Measurements from ENCODE around the gene IDE.
"Not testable (repeated sequence)": the region's sequence is repeated elsewhere in the genome, so short reads cannot be mapped to it uniquely, and the experiment has no call there.

The IDE gene

DNA sequence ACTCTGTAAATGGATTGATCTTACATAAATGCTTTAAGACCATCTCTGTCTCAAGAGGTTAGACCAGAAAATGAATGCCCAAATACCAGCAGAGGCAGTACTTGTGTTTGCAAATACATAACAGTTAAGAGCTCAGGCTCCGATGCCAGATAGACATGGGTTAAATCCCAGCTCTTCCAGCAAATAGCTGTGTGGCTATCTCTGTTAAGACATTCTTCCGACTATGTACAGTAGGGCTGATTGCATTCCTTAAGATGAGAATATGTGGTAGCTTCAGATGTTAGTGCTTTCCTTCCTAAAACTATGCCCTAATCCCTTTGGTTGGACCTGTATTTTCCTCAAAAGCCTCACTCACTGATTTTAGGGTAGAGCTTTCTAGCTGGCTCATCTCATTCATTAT, 2.2 kb downstream of the IDE start:
- Histone ChIP-seq H3K27me3 (ENCODE audit: low read depth, low read length) (no peaks in the 10 kb centered on the region), H2AFZ (ENCODE audit: low read depth, low read length) (no peak overlapping the region), H4K20me1 (ENCODE audit: insufficient read depth, low read length) (peaks cover 17% of the 10 kb centered on the region), H3K27ac (ENCODE audit: low read length) (no peak overlapping the region), H3K4me2 (ENCODE audit: low read length) (no peak overlapping the region), H3K9ac (ENCODE audit: low read length) (no peak overlapping the region), H3K79me2 (ENCODE audit: low read length) (peaks cover 51% of the 10 kb centered on the region), H3K4me3 (ENCODE audit: low read length) (no peak overlapping the region), H3K4me1 (ENCODE audit: low read length) (peaks cover 24% of the 10 kb centered on the region), H3K9me3 (ENCODE audit: insufficient read depth, low read length) (no peaks in the 10 kb centered on the region), H3K36me3 (replicated peaks; ENCODE audit: low read depth, low read length) (peaks cover 8% of the 10 kb centered on the region)
- TF ChIP-seq, protein P1, sequence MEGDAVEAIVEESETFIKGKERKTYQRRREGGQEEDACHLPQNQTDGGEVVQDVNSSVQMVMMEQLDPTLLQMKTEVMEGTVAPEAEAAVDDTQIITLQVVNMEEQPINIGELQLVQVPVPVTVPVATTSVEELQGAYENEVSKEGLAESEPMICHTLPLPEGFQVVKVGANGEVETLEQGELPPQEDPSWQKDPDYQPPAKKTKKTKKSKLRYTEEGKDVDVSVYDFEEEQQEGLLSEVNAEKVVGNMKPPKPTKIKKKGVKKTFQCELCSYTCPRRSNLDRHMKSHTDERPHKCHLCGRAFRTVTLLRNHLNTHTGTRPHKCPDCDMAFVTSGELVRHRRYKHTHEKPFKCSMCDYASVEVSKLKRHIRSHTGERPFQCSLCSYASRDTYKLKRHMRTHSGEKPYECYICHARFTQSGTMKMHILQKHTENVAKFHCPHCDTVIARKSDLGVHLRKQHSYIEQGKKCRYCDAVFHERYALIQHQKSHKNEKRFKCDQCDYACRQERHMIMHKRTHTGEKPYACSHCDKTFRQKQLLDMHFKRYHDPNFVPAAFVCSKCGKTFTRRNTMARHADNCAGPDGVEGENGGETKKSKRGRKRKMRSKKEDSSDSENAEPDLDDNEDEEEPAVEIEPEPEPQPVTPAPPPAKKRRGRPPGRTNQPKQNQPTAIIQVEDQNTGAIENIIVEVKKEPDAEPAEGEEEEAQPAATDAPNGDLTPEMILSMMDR (IDR thresholded peaks at IDR 0.05; ENCODE audit: low read depth, low read length) = no peak
- TF ChIP-seq EZH2phosphoT487 (IDR thresholded peaks at IDR 0.05; ENCODE audit: low read depth) = no peak

DNA sequence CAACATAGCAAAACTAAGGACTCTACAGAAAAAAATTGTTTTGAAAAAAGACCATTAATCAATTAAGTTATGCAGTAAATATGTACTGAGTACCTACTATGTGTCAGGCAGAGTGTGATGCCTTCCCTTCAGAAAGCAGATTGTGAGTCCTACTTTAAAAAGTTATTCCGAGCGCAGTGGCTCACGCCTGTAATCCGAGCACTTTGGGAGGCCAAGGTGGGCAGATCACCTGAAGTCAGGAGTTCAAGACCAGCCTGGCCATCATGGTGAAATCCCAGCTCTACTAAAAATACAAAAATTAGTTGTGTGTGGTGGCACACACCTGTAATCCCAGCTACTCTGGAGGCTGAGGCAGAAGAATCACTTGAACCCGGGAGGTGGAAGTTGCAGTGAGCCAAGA, 4.2 kb downstream of the IDE start:
- peaks cover 17% of the 10 kb centered on the region for H3K4me1 ChIP-seq (ENCODE audit: low read length)
- H3K9me3 ChIP-seq (ENCODE audit: insufficient read depth, low read length); H3K27ac ChIP-seq (ENCODE audit: low read length); H3K4me3 ChIP-seq (ENCODE audit: low read length); H3K27me3 ChIP-seq (ENCODE audit: low read depth, low read length); H3K9ac ChIP-seq (ENCODE audit: low read length); H3K36me3 ChIP-seq (replicated peaks; ENCODE audit: low read depth, low read length); H2AFZ ChIP-seq (ENCODE audit: low read depth, low read length); H3K4me2 ChIP-seq (ENCODE audit: low read length): not testable (repeated sequence)
- peaks cover 63% of the 10 kb centered on the region for H3K79me2 ChIP-seq (ENCODE audit: low read length)
- peaks cover 17% of the 10 kb centered on the region for H4K20me1 ChIP-seq (ENCODE audit: insufficient read depth, low read length)

DNA sequence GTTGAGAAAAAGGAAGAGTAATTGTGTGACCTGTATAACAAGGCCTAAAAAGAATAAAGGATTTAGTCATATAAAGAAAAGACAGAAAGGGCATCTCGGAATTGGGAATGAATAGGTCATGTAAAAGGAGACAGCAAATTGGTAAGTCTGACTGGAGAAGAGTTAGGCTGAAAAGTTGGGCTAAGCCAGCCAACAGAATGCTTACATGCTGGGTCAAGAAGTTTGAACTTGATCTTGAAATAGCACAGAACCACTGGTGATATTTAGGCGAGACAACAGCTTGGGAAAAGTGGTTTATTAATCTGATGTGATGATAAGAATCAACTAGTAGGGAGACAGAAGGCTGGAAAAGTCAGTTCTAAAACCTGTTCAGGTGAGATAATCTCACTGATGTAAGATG, 4.8 kb downstream of the IDE start:
- Histone ChIP-seq H3K4me1 (ENCODE audit: low read length) (peaks cover 17% of the 10 kb centered on the region), H3K4me2 (ENCODE audit: low read length) (no peak overlapping the region), H3K27me3 (ENCODE audit: low read depth, low read length) (no peaks in the 10 kb centered on the region), H3K27ac (ENCODE audit: low read length) (no peak overlapping the region), H3K9ac (ENCODE audit: low read length) (no peak overlapping the region), H3K79me2 (ENCODE audit: low read length) (peaks cover 64% of the 10 kb centered on the region), H3K36me3 (replicated peaks; ENCODE audit: low read depth, low read length) (peaks cover 8% of the 10 kb centered on the region), H2AFZ (ENCODE audit: low read depth, low read length) (no peak overlapping the region), H4K20me1 (ENCODE audit: insufficient read depth, low read length) (peaks cover 17% of the 10 kb centered on the region), H3K9me3 (ENCODE audit: insufficient read depth, low read length) (no peaks in the 10 kb centered on the region), H3K4me3 (ENCODE audit: low read length) (no peak overlapping the region)
- TF ChIP-seq, protein P1 (IDR thresholded peaks at IDR 0.05; ENCODE audit: low read depth, low read length) = no peak
- no peak for TF ChIP-seq EZH2phosphoT487 (IDR thresholded peaks at IDR 0.05; ENCODE audit: low read depth)

DNA sequence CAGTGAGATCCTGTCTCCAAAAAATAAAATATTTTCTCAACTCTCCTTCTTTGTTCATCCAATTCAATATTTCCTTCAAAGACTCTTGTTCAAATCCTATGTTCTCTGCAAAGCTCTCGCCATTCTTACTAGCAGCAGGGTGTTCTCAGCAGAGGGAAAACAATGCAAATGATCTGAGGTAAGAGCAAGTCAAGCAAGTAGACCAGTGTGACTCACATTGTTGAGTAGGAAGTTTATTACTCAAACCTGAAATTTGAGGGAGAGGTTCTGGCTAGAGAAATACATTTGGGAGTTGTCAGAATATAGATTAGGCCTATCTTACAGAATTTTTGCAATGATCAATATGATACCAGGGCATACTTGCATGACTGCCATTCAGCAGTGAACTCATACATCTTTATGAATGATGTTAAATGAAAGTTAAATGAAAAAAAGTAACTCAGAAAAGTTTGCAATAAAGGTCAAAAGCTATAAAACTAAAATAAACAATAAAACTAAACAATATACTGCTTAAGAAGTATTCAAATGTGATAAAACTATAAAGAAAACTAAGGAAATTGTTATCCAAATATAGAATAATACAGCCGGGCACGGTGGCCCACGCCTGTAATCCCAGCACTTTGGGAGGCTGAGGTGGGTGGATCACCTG, 5.8 kb downstream of the IDE start:
- peak overlapping the region; percentile 32 for H3K4me2 ChIP-seq (ENCODE audit: low read length)

More for the DNA sequence above, 5.8 kb downstream of the IDE start:
- Histone ChIP-seq H3K4me3 (ENCODE audit: low read length) (no peak overlapping the region), H3K27me3 (ENCODE audit: low read depth, low read length) (no peaks in the 10 kb centered on the region), H4K20me1 (ENCODE audit: insufficient read depth, low read length) (peaks cover 17% of the 10 kb centered on the region), H3K9ac (ENCODE audit: low read length) (no peak overlapping the region), H3K27ac (ENCODE audit: low read length) (no peak overlapping the region), H2AFZ (ENCODE audit: low read depth, low read length) (no peak overlapping the region), H3K79me2 (ENCODE audit: low read length) (peaks cover 59% of the 10 kb centered on the region), H3K4me1 (ENCODE audit: low read length) (peaks cover 17% of the 10 kb centered on the region), H3K36me3 (replicated peaks; ENCODE audit: low read depth, low read length) (peaks cover 8% of the 10 kb centered on the region), H3K9me3 (ENCODE audit: insufficient read depth, low read length) (no peaks in the 10 kb centered on the region)
- TF ChIP-seq, protein P1 (IDR thresholded peaks at IDR 0.05; ENCODE audit: low read depth, low read length) = no peak

Measured in OCI-LY3 (cell line).